ENCODE data around the gene GOSR1. TPM values are rescaled to one million over a fixed set of nuclear protein-coding genes. Genes with fewer than 3 reads are reported as not detected.

Gene GOSR1
- total RNA-seq, 3 donors from 2014 or later (not counting 1 experiment from before 2014, with no cell fraction given) = 45.0 to 57.5 (median 54.4) TPM

DNA sequence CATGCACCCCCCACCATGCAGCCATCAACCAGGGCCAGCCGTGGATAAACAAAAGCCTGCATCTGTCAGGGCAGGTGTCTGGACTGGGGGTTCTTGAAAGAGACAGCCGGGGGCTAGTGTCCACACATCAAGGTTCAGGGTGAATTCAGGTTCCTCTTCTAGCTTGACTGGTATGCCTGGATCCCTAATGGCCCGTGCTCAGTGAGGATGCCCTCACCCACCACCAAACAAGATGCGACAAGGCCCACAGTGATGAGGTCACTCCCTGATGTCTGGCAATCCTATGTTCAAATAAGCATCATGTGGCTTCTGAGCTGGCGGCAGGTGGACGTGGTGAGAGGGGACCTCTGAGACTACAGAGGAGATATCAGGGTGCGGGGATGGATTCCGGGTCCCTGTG, 64.6 kb downstream of the GOSR1 start:
- intact Hi-C loops (cut with micrococcal nuclease) = no loop called here

DNA sequence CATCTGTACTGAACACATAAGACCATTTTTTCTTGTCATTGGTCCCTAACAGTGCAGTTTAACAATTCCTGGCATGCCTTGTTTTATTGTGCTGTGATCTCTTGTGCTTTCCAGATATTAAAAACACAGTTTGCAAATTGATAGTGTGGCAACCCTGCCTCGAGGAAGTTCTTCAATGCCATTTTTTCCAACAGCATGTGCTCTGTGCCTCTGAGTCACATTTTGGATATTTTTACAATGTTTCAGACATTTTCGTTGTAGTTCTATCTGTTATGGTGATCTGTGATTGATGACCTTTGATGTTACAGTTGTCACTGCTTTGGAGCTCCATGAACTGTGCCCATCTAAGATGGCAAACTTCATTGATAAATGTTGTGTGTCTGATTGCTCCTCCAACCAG, 66.2 kb downstream of the GOSR1 start:
- intact Hi-C loops (cut with micrococcal nuclease) = no loop called here
- H3K27ac ChIP-seq (ENCODE audit: low read length) = no peak overlapping the region
- TF ChIP-seq, protein P1, sequence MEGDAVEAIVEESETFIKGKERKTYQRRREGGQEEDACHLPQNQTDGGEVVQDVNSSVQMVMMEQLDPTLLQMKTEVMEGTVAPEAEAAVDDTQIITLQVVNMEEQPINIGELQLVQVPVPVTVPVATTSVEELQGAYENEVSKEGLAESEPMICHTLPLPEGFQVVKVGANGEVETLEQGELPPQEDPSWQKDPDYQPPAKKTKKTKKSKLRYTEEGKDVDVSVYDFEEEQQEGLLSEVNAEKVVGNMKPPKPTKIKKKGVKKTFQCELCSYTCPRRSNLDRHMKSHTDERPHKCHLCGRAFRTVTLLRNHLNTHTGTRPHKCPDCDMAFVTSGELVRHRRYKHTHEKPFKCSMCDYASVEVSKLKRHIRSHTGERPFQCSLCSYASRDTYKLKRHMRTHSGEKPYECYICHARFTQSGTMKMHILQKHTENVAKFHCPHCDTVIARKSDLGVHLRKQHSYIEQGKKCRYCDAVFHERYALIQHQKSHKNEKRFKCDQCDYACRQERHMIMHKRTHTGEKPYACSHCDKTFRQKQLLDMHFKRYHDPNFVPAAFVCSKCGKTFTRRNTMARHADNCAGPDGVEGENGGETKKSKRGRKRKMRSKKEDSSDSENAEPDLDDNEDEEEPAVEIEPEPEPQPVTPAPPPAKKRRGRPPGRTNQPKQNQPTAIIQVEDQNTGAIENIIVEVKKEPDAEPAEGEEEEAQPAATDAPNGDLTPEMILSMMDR (IDR thresholded peaks at IDR 0.05) = no peak
- H3K4me3 ChIP-seq (ENCODE audit: low read length) = no peak overlapping the region
- no peak overlapping the region for H3K4me3 Mint-ChIP-seq
- peaks cover 0 to 2% of the 10 kb centered on the region in 2 donors for H3K27me3 Mint-ChIP-seq (ENCODE audit: low read depth in 2 of 2)
- H3K27ac Mint-ChIP-seq = no peak overlapping the region
- no peaks in the 10 kb centered on the region for H3K36me3 ChIP-seq (ENCODE audit: control insufficient read depth, insufficient read depth, low read length)
- H3K27me3 ChIP-seq (ENCODE audit: control insufficient read depth, insufficient read depth, low read length) = no peaks in the 10 kb centered on the region
- no peaks in the 10 kb centered on the region for H3K4me1 Mint-ChIP-seq
- H3K9me3 ChIP-seq (ENCODE audit: control insufficient read depth, insufficient read depth, low read length) = no peaks in the 10 kb centered on the region
- 88% methylated on average over 2 of the region's 2 CpGs for WGBS (ENCODE audit: insufficient coverage)
- no peaks in the 10 kb centered on the region for H3K36me3 Mint-ChIP-seq
- H3K9me3 Mint-ChIP-seq = no peaks in the 10 kb centered on the region
- no peaks in the 10 kb centered on the region for H3K4me1 ChIP-seq (ENCODE audit: control insufficient read depth, insufficient read depth, low read length)
- no peak for ATAC-seq
- no peak for DNase-seq

More for the DNA sequence above, 64.6 kb downstream of the GOSR1 start:
- Histone ChIP-seq H3K27ac (ENCODE audit: low read length) (no peak overlapping the region), H3K4me1 (ENCODE audit: control insufficient read depth, insufficient read depth, low read length) (no peaks in the 10 kb centered on the region), H3K4me3 (ENCODE audit: low read length) (no peak overlapping the region), H3K9me3 (ENCODE audit: control insufficient read depth, insufficient read depth, low read length) (no peaks in the 10 kb centered on the region), H3K27me3 (ENCODE audit: control insufficient read depth, insufficient read depth, low read length) (no peaks in the 10 kb centered on the region), H3K36me3 (ENCODE audit: control insufficient read depth, insufficient read depth, low read length) (no peaks in the 10 kb centered on the region)
- Mint-ChIP-seq H3K4me1 (no peaks in the 10 kb centered on the region), H3K4me3 (no peak overlapping the region), H3K9me3 (no peaks in the 10 kb centered on the region), H3K27me3 (ENCODE audit: low read depth in 2 of 2) (peaks cover 0 to 2% of the 10 kb centered on the region in 2 donors), H3K27ac (no peak overlapping the region), H3K36me3 (no peaks in the 10 kb centered on the region)
- TF ChIP-seq, protein P1 (IDR thresholded peaks at IDR 0.05) = no peak
- WGBS (ENCODE audit: insufficient coverage) = 95% methylated on average over 8 of the region's 8 CpGs
- DNase-seq (no peak), ATAC-seq (no peak)

DNA sequence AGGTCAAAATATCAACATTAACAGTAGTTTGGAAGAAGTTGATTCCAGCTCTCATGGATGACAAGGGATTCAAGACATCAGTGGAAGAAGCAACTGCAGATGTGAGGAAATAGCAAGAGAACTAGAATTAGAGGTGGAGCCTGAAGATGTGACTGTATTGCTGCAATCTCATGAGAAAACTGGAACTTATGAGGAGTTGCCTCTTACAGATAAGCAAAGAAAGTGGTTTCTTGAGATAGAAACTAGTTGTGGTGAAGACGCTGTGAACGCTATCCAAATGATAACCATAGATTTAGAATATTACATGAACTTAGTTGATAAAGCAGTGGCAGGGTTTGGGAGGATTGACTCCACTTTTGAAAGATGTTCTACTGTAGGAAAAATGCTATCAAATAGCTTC, 67.8 kb downstream of the GOSR1 start:
- H3K9me3 ChIP-seq (ENCODE audit: control insufficient read depth, insufficient read depth, low read length) = no peaks in the 10 kb centered on the region
- DNase-seq (no peak), ATAC-seq (no peak)
- WGBS (ENCODE audit: insufficient coverage) = 89% methylated on average over 2 of the region's 2 CpGs
- Mint-ChIP-seq H3K27ac (no peak overlapping the region), H3K4me1 (no peaks in the 10 kb centered on the region), H3K27me3 (ENCODE audit: low read depth in 2 of 2) (peaks cover 0 to 2% of the 10 kb centered on the region in 2 donors), H3K4me3 (no peak overlapping the region), H3K9me3 (no peaks in the 10 kb centered on the region), H3K36me3 (no peaks in the 10 kb centered on the region)
- H3K4me3 ChIP-seq (ENCODE audit: low read length) = no peak overlapping the region
- TF ChIP-seq, protein P1 (IDR thresholded peaks at IDR 0.05) = no peak
- H3K27ac ChIP-seq (ENCODE audit: low read length) = no peak overlapping the region
- H3K36me3 ChIP-seq (ENCODE audit: control insufficient read depth, insufficient read depth, low read length) = no peaks in the 10 kb centered on the region
- peaks cover 3% of the 10 kb centered on the region for H3K4me1 ChIP-seq (ENCODE audit: control insufficient read depth, insufficient read depth, low read length)
- no peaks in the 10 kb centered on the region for H3K27me3 ChIP-seq (ENCODE audit: control insufficient read depth, insufficient read depth, low read length)
- intact Hi-C loops (cut with micrococcal nuclease) = no loop called here

All from natural killer cell (primary cell).